GM19035 (cell line): ENCODE data around the gene ANO1.

ENCODE experiments used
- ATAC-seq: cut with Tn5 transposase; IDR thresholded peaks from one replicate; pipeline ENCODE4 v1.9.1; 2021; ENCODE audit not compliant: unreplicated experiment

The ANO1 gene

DNA sequence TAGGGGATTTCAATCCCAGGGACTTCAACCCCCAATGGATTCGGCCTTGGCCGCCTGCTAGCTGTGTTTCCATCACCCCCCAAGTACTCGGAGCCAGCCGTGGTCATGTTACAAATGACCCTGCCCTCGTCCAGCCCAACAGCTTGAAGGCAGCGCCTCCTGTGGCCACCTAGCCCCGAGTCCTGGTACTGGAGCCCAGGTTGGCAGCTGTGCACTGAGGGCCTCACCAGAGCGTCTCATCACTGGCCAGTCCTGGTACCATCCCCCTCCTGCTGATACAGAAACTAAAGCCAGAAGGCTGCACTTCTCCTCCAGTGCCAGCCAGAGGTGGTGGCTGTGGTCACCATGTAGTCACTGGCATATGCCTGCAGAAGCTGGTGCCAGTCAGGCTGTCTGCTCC is 80.1 kb downstream of the ANO1 start:
- ATAC-seq, result no peak

DNA sequence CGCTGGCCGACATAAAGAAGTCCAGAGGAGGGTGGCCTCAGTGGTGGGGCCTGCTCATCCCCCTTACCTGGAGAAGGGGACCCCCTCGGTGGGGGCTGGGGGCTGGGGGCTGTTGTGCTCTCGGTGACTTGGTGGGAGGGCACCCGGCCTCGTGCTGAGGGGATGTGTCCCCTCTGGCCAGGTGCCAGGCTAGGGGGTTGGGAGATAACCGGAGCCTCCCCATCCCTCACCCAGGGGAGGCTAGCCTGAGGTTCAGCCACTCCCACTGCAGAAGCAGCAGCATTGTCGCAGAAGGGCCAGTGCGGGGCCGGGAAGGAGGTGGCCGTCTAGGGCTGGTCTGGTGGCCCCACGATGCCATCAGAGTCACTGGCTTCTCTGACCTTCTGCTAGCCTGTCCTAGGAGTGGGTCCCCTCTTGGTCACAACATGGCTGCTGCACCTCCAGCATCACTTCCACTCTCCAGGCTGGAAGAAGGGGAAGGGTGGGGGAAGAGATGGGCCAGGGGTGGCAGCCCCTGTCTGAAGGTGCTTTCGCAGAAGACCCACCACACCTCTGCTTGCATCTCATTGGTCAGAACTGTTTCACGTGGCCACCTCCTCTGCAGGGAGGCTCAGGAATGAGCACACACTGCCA is 80.8 kb downstream of the ANO1 start:
- no peak for ATAC-seq

DNA sequence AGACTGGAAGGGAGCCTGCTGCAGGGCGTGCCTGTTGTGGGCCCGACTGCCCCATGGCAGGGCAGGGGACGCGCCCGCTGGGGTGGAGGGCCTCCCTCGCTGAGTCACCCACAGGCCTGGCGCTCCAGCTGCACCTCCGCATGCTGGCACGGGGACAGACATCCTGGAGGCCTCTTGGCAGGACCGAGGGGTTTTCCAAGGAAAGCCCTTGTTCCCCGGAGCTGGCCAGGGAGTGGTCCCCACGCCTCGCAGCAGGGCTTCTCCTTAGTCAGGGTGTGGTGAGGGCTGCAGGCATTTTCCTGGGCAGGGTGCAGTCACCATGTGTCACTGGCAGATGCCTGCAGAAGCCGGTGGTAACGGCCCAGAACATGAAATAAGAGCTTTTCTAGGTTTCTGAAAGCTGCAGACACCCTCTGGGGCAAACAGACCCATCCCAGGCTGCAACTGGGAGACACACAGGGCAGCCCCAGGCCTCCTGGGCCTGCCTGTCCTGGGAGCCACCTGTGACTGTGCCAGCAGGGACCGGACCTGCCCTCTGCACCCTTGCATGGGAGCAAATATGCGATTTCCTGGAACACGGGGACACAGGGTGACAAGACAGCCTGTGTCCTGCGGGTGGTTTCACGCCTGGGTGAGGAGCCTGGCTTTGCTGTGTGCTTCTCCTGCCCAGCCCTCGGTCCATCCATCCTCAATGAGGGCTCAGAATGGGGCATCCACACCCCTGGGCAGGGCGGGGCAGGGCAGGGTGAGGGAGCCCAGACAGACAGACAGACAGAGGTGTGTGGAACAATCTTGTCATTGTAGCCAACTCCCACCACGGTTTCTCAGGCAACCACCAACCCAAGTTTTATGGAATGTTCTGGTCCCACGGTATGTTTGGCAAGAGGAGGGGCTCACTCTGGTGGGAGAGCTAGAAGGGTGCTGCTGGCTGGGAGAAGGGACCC is 81.8 kb downstream of the ANO1 start:
- ATAC-seq, result no peak

DNA sequence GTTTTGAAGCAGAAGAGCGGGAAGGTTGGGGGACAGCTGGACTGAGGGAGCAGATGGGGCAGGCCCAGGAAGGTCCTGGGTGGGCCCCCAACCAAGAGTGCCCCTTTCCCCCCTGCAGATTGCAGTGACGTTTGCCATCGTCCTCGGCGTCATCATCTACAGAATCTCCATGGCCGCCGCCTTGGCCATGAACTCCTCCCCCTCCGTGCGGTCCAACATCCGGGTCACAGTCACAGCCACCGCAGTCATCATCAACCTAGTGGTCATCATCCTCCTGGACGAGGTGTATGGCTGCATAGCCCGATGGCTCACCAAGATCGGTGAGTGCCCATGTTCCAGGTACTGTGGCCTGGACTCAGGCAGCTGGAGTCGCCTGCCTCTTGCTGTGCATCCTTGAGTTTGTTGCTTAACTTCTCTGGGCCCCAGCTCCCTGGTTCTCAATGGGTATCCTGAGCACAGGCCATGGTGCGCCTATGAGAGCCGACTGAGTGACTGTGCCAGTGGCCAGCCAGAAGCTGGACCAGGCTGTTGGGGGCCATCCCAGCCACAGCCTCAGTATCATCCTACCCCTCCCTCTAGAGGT is 83.0 kb downstream of the ANO1 start:
- no peak for ATAC-seq

DNA sequence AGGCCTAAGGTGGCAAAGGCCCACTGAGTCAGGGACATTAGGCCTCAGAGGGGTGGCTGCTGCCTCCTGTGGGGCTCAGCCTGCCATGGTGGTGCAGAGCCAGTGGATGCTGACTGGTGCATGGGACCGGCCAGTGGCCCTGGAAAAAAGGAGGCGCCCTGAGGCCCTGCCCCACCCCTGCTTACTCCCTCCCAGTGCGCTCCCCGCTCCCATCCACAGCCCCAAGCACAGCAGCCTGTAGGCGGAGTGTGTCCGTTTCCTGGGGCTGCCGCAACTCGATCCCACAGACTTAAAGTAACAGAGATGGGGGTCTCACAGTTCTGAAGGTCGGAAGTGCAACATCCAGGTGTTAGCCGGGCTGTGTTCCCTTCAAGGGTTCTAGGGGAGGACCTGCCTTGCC is 86.6 kb downstream of the ANO1 start:
- no peak for ATAC-seq

DNA sequence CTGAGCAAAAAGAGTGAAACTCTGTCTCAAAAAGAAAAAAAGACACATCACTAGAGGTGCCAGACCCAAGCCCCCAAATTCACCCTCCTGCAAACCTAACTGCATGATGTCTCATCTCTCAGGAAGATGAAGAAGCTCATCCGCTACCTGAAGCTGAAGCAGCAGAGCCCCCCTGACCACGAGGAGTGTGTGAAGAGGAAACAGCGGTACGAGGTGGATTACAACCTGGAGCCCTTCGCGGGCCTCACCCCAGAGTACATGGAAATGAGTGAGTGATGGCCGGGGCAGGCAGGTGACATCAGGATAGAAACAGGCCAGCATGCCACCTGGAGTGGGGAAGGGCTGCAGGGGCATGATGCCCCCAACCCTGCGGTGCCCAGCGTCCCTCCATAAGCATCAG is 89.0 kb downstream of the ANO1 start:
- ATAC-seq, result no peak

DNA sequence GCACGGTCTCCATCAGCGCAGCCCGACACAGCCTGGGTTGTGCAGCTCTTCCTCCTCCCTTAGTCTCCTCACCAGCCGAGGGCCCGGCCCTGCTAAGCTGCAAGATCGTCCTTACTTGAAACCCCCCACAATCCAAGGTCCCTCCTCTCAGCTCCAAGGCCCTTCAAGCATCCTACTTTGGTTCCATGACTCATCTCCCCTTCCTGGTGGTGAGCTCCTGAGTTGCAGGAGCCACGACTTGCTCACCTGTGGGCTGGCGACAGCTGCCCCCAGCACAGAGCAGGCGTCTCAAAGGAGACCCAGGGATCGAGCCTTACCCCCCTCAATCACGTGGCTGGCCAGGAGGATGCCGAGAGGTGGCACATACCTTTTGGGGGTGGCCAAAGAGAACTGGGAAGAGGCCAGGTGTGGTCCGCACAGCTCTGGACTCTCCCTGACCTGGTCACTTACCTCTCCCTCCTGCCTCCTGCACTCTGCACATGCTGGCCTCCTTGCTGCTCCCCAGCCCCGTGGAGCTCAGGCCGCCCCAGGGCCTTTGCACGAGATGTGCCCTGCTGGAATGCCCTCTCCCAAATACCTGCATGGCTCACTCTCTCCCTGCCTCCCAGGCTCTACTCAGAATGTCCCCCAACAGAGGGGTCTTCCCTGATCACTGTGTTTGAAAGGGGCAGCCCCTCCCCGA is 89.7 kb downstream of the ANO1 start:
- no peak for ATAC-seq

DNA sequence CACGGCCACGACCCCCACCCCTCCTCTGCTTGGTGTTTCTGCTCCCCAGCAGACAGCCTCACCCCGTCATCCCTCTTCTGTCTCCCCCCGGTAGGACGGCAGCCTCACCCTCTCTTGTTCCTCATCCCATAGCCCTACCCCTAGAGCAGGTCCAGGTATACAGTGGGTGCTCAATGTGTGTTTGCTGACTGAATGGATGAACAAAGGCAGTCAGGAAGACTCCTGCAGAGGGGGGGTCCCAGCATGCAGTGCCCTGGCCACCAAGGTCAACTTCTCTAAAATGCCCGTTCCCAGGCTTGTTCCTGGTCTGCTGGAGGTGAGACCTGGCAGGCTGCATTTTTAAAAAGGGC is 90.3 kb downstream of the ANO1 start:
- no peak for ATAC-seq

DNA sequence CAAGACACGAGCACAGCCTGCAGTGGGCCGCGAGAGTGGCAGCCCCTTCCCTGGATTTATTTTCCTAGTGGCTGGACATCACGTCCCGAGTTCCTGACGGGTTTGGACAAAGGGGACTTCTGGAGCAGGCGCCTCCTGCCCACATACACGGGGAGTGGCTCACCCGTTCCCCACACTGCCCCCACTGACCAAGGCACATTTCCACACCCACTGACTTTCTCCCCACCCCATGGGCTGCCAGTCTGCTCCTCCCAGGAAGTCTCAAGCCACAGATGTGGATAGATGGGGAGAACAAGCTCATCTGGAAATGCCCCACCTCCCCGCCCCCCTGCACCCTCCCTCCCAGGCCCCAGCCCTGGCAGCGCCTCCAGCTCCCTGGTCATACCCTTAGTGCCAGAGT is 91.0 kb downstream of the ANO1 start:
- no peak for ATAC-seq

DNA sequence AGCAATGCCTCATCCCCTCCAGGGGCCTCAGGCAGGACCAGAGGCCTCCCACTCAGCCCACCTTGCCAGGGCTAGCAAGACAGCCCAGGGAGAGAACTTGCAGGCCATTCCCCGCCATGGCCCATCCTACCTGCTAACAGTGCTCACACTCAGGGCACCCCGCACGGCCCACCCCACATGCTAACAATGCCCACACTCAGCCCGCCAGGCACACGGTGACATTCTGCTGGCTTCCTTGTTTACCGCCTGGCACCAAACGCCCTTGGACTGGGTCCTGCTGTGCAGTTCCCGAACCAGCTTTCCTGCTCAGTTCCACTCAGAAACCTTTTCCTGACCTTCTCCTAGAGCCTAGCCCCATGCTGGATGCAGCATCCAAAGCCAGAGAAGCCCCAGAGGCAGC is 91.5 kb downstream of the ANO1 start:
- no peak for ATAC-seq

DNA sequence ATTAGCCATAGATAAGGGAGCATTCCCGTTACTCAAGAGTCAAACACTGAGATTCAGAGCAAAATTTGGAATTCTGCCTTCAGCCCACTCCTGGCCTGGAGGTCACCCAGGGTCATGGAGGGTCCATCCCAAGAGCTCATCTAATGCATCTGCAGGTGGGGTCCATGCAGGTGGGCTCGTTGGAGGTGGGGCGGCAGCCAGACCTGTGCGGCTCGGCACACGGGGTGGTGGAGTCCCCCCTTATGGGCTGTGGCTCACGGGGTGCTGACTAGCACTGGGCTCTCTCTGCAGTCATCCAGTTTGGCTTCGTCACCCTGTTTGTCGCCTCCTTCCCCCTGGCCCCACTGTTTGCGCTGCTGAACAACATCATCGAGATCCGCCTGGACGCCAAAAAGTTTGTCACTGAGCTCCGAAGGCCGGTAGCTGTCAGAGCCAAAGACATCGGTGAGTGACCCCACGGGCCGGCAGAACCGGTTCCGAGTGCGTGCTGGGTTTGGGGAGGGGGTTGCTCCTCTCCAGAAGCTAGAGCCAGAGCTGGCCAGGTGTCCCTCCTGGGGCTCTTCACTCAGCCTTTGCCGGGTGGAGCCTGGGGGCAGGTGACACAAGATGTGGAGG is 92.6 kb downstream of the ANO1 start:
- no peak for ATAC-seq

DNA sequence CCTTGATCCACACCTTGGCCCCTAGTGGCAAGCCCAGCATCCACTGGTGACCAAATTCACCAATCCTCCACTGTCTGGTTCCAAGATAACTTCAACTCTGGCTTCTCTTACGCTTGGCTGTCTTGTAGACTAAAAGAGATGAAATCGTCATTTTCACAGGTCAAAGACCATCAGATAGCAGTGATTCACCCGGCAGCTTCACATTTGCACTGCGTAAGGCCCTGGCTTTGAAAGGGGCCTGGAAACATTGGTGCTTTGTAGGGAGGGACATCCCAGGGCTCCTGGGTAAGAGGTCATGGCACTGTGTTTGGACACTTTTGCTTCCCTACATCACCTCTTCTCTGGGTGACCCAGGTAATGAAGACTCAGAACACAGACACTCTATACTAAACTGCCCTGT is 94.9 kb downstream of the ANO1 start:
- no peak for ATAC-seq

DNA sequence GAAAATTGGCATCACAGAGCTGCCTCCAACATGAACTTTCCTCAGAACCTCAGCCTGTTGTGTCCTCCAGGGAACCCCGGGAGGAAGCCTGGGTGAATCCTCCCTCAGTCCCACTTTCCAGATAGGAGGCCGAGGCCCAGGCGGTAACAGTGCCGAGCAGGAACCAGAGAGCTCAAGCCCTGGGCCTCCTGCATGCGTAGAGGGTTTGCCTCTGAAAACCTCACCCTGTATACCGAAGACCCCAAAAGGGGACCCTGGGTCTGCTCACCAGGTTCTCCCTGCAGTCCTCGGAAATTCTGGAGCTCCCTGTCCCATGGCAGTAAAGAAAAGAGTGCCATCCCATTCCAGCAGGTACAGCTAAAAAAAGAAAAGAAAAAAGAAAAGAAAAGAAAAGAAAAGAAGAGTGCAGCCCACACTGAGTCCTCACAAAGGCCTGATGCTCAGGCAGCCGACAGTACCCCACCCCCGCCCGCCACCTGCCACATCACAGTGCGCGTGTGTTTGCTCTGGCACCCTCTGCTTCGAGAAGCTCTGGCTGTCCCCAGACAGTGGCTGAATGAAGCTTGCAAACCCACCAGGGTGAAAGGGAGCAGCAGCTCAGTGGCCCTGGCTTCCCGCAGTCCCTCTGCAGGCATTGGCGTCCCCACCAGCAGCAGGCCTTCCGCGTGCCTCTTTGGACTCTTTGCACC is 96.6 kb downstream of the ANO1 start:
- no peak for ATAC-seq

DNA sequence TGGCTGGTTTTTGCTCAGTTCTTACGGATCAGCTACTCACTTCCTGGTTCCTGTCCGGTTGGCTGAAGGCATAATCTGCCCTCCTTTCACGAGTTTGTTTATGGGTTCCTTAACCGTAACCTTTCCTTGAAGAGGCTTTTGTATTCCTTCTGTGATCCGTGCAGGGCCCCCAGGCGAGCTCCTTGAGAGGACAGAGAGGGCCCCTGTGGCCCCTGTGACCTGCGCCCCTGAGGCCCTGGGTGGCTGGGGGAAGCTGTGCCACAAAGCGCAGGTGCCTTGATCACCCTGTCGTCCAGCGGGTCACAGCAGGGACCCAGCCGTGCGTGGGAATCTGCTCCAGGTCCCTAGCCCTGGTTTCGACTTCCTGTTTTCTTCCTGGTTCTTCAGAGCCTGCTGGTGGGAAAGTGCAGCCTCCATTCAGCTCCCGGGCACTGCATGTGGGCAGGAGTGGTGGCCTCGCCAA is 97.2 kb downstream of the ANO1 start:
- no peak for ATAC-seq

DNA sequence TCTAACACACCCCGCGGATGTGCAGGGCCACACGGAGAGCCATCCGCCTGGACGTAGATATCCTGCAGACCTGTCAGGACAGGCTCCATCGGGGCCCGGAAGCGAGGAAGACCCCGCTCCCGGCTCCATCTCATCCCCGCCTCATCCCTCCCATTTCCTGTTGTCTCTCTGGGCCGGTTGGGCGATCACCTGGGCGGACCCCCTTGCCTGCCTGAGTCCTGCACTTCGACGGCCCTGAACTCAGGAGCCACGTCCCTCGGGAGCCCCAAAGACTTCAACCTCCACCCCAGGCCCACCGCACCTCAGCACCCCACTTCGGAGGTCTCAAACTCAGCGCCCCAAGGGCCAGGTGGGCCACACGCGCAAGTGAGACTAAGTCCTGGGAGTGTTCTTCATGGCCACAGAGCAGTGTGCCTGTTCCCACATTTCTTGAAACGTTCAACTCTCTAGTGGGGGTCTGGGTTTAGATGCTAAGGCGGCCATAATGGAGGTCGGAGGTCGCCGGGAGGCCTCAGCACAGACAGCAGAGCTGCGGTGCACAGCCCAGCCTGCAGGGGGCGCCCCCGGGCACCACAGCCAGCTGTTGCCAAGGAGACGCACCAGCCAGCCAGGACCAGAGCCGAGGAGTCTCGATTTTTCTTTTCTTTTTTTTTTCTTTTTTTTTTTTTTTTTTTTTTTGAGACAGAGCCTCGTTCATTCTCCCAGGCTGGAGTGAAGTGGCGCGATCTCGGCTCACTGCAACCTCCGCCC is 99.0 kb downstream of the ANO1 start:
- no peak for ATAC-seq

DNA sequence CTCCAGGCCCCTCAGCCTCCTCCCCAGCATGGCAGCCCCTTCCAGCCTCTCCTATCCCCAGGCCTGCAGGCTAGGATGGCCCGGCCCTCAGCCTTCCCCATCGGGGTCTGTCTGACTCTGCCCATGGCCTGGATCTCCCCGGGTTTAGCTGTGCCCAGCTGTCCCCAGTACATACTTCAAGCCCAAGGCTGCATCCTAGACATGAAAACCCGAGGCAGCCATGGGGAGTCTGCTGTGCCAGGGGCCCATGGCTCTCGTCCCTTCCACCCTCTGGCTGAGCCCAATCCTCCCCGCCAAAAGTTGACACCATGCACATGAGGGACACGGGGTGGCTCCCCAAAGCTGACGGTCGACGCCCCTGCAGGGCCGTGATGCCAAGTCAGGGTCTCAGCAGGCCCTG is 102.8 kb downstream of the ANO1 start:
- ATAC-seq, result no peak

DNA sequence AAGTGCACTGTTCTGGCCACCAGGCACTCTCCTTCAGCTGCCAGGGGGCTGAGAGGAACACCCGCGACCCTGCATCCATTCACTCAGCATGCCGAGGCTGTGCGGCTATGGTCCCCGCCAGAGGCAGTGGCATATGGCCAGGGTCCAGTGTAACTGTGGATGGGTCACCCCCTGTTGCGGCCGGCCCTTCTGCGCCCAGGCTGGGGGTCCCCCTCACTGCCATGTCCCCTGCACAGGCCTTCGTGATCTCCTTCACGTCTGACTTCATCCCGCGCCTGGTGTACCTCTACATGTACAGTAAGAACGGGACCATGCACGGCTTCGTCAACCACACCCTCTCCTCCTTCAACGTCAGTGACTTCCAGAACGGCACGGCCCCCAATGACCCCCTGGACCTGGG is 104.1 kb downstream of the ANO1 start:
- no peak for ATAC-seq

DNA sequence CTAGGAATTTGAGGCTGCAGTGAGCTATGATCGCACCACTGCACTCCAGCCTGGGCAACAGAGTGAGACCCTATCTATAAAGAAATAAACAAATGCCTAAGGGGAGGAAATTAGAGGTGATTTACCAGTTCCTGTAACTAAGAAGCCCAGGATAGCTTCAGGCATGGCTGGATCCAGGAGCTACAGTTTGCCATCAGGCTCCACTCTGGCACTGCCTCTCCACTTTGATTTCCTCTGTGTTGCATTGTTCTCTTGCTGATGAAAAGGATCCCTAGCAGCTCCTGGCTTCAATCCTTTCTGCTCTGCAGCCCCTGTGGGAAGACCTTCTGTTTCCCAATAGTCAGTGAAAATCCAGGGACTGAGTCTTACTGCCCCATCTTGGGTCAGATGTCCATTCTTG is 104.9 kb downstream of the ANO1 start:
- ATAC-seq, result no peak

DNA sequence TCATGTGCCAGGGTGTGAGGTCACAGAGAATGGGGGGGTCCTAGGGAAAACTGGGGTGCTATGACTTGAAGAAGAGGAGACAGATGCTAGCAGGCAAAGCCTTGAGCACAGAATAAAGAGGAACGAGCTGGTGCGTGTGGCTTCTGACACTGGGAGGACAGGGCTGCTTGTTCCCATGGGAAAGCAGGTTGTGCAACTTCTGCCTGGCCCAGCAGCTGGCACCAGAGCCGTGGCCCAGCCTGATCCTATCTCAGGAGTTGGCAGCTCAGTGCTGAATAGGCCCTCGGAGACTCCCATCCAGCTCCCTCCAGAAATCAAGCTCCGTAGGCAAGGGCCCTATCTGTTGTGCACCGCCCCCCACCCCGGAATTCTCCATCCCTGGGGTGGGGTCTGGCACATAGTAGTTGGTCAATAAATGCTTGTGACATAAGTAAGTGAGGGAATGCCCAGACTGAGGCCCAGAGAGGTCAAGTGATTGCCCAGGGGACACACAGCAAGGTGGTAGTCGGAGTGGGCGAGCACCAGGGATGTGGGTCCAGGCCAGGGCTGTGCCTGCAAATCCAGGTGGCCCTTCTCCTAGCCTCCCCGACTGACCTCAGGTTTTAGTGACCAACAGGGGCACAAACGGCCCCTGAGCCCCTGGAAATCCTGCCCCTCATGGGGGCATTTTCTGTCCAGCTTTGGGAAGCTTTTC is 105.5 kb downstream of the ANO1 start:
- ATAC-seq, result no peak
